SU-DHL-6 (cell line): ENCODE data around the gene CTNND2.

Experiments
- H2AFZ ChIP-seq: fragments of 200-600 bp; sonication (generic); 2 replicates; pipeline ENCODE4 v1.6.1; 2014; ENCODE audit warnings: low read depth, mild to moderate bottlenecking, moderate library complexity, mixed read lengths, antibody characterized with exemption, low read length; ENCODE audit not compliant: severe bottlenecking
- H3F3A ChIP-seq: fragments of 200-600 bp; shearing (Covaris generic); 2 replicates; pipeline ENCODE4 v1.6.0; 2016; ENCODE audit warnings: antibody characterized with exemption, mild to moderate bottlenecking; ENCODE audit not compliant: insufficient read depth
- H3K27ac ChIP-seq: fragments of 200-600 bp; sonication (generic); 2 replicates; pipeline ENCODE4 v1.5.1; 2016; ENCODE audit warnings: low read depth, mild to moderate bottlenecking, low read length, moderate library complexity, mixed read lengths
- H3K27me3 ChIP-seq: fragments of 200-600 bp; sonication (generic), shearing (Covaris generic); 2 replicates; pipeline ENCODE4 v1.6.0; 2014; ENCODE audit warnings: mild to moderate bottlenecking, low read length
- H3K36me3 ChIP-seq: fragments of 200-600 bp; sonication (generic); 2 replicates; pipeline ENCODE4 v1.6.1; 2014; ENCODE audit warnings: mild to moderate bottlenecking, low read length, mixed read lengths
- H3K4me2 ChIP-seq: fragments of 300-600, 200-600 bp; shearing (Covaris generic), sonication (generic); 2 replicates; pipeline ENCODE4 v1.6.0; 2014; ENCODE audit warnings: low read length, low read depth, mild to moderate bottlenecking; ENCODE audit not compliant: poor library complexity, severe bottlenecking
- H3K4me3 ChIP-seq: fragments of 200-600 bp; sonication (generic); 2 replicates; pipeline ENCODE4 v1.5.1; 2014; ENCODE audit warnings: antibody characterized with exemption, low read length, mild to moderate bottlenecking, mixed read lengths; ENCODE audit not compliant: insufficient read depth, poor library complexity, severe bottlenecking
- H3K79me2 ChIP-seq: fragments of 200-600 bp; sonication (generic); 2 replicates; pipeline ENCODE4 v1.6.1; 2014; ENCODE audit warnings: mild to moderate bottlenecking, low read length, moderate library complexity; ENCODE audit not compliant: insufficient read depth
- H3K9ac ChIP-seq: fragments of 200-600 bp; sonication (generic); 2 replicates; pipeline ENCODE4 v1.7.0; 2014; ENCODE audit warnings: mild to moderate bottlenecking, low read length
- H3K9me2 ChIP-seq: fragments of 200-600 bp; sonication (generic); replicated peaks from 2 replicates; pipeline ENCODE4 v1.6.1; 2014; ENCODE audit warnings: low read length; ENCODE audit not compliant: insufficient read depth
- H3K9me3 ChIP-seq: fragments of 200-600 bp; sonication (generic); 2 replicates; pipeline ENCODE4 v1.6.1; 2014; ENCODE audit warnings: low read length, mixed read lengths; ENCODE audit not compliant: insufficient read depth
- H4K20me1 ChIP-seq: fragments of 200-600 bp; sonication (generic); 2 replicates; pipeline ENCODE4 v1.6.1; 2014; ENCODE audit warnings: low read depth, mild to moderate bottlenecking, antibody characterized with exemption, low read length, moderate library complexity, mixed read lengths
- EZH2phosphoT487 ChIP-seq: fragments of 200-600 bp; sonication (generic), shearing (Covaris generic); conservative IDR thresholded peaks from 2 replicates; pipeline ENCODE4 v1.6.1; 2018; ENCODE audit warnings: mild to moderate bottlenecking, antibody characterized with exemption, low read length, moderate library complexity, mixed read lengths
- TF ChIP-seq, protein P1 (sequence below): fragments of 200-600 bp; sonication (generic); IDR thresholded peaks from one replicate; pipeline ENCODE4 v1.5.1; 2017; ENCODE audit warnings: antibody characterized with exemption, mild to moderate bottlenecking, low read length, moderate library complexity; ENCODE audit not compliant: insufficient read depth, poor library complexity, severe bottlenecking

CTNND2 gene

DNA sequence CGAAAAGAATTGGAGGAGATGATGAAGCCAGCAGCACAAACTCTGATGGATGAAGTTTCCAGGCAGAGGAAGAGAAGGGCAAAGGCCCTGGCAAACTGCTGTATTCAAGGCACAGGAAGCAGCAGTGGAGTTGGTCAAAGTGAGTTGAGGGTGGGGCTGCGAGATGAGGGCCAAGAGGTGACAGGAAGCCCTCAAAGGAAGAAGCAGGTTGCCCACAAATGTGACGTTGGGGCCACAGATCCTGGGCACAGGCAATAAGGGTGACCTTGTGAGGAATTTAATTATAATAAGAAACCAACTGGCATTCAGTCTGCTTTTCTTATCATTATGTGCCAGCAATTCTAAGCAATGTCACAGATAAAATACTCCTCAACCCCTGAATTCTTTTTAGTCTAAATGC lies 261.8 kb downstream of the CTNND2 start:
- Histone ChIP-seq H3K4me3 (no peak overlapping the region), H3K36me3 (no peaks in the 10 kb centered on the region), H3F3A (no peaks in the 10 kb centered on the region), H3K9me2 (no peaks in the 10 kb centered on the region), H3K4me2 (no peak overlapping the region), H3K9me3 (no peaks in the 10 kb centered on the region), H3K9ac (no peak overlapping the region), H2AFZ (no peak overlapping the region), H3K27ac (no peak overlapping the region), H3K27me3 (no peaks in the 10 kb centered on the region), H3K79me2 (no peaks in the 10 kb centered on the region), H4K20me1 (no peaks in the 10 kb centered on the region)
- TF ChIP-seq EZH2phosphoT487, result no peak
- TF ChIP-seq, protein P1, sequence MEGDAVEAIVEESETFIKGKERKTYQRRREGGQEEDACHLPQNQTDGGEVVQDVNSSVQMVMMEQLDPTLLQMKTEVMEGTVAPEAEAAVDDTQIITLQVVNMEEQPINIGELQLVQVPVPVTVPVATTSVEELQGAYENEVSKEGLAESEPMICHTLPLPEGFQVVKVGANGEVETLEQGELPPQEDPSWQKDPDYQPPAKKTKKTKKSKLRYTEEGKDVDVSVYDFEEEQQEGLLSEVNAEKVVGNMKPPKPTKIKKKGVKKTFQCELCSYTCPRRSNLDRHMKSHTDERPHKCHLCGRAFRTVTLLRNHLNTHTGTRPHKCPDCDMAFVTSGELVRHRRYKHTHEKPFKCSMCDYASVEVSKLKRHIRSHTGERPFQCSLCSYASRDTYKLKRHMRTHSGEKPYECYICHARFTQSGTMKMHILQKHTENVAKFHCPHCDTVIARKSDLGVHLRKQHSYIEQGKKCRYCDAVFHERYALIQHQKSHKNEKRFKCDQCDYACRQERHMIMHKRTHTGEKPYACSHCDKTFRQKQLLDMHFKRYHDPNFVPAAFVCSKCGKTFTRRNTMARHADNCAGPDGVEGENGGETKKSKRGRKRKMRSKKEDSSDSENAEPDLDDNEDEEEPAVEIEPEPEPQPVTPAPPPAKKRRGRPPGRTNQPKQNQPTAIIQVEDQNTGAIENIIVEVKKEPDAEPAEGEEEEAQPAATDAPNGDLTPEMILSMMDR, result no peak

GRCh38 chr5:11640158-11640873 lies 263.9 kb downstream of the CTNND2 start:
- Histone ChIP-seq H3K4me3 (no peak overlapping the region), H3K4me2 (no peak overlapping the region), H3K27me3 (no peaks in the 10 kb centered on the region), H3K9ac (no peak overlapping the region), H3K36me3 (no peaks in the 10 kb centered on the region), H3K79me2 (no peaks in the 10 kb centered on the region), H3K9me2 (no peaks in the 10 kb centered on the region), H4K20me1 (no peaks in the 10 kb centered on the region), H3K9me3 (no peaks in the 10 kb centered on the region), H2AFZ (no peak overlapping the region), H3K27ac (no peak overlapping the region), H3F3A (no peaks in the 10 kb centered on the region)
- no peak for TF ChIP-seq EZH2phosphoT487
- TF ChIP-seq, protein P1, result no peak

DNA sequence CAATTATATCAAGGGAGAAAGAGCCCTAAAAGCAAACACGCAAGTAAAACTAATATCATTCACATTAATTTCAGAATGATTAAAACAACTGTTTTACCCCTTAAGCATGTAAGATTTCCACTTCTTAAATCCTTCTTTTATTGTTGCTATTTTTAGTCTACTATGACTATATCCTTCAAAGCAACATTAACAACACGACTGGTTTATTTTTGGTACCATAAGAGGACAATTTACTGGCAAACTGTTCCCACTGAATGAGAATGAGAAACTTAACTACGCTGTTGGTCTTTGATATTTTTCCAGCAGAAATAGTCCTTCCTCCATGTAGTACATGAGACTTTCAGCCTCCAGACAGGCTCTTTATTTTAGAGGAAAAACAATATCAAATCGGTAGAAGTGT lies 281.5 kb downstream of the CTNND2 start:
- TF ChIP-seq EZH2phosphoT487, result no peak
- TF ChIP-seq, protein P1, result no peak
- no peak overlapping the region for H3K4me2 ChIP-seq
- H3K9me2 ChIP-seq, result no peaks in the 10 kb centered on the region
- no peaks in the 10 kb centered on the region for H3F3A ChIP-seq
- H3K27ac ChIP-seq, result no peak overlapping the region
- no peaks in the 10 kb centered on the region for H3K36me3 ChIP-seq
- H3K79me2 ChIP-seq, result no peaks in the 10 kb centered on the region
- H3K4me3 ChIP-seq, result no peak overlapping the region
- H4K20me1 ChIP-seq, result no peaks in the 10 kb centered on the region
- H2AFZ ChIP-seq, result no peak overlapping the region
- H3K9ac ChIP-seq, result no peak overlapping the region
- no peaks in the 10 kb centered on the region for H3K27me3 ChIP-seq
- no peaks in the 10 kb centered on the region for H3K9me3 ChIP-seq
